Spinal cord (tissue), 10 donors: Measurements from ENCODE around the gene FMN1. TPM values are rescaled to one million over a fixed set of nuclear protein-coding genes. Genes with fewer than 3 reads are reported as not detected.

Experiments used
- DNase-seq, 6 donors: peaks; one replicate each; pipeline versions ENCODE4 v3.0.0 to v3.0.0-alpha.2; 2013 to 2015; ENCODE audit warnings: low spot score in 6 of 6, low read depth in 4 of 6
- H3K27ac ChIP-seq: one replicate; pipeline ENCODE4 v1.5.1; 2013; ENCODE audit warnings: low read depth, low read length, control low read depth
- H3K27me3 ChIP-seq: one replicate; pipeline ENCODE4 v1.6.1; 2013; ENCODE audit warnings: low read length; ENCODE audit not compliant: control insufficient read depth, insufficient read depth
- H3K36me3 ChIP-seq: one replicate; pipeline ENCODE4 v1.6.1; 2013; ENCODE audit warnings: low read length; ENCODE audit not compliant: control insufficient read depth, insufficient read depth
- H3K4me1 ChIP-seq: one replicate; pipeline ENCODE4 v1.6.1; 2013; ENCODE audit warnings: low read length; ENCODE audit not compliant: control insufficient read depth, insufficient read depth
- H3K4me3 ChIP-seq: one replicate; pipeline ENCODE4 v1.5.1; 2013; ENCODE audit warnings: low read depth, low read length, control low read depth
- H3K9me3 ChIP-seq: one replicate; pipeline ENCODE4 v1.6.1; 2013; ENCODE audit warnings: low read length; ENCODE audit not compliant: control insufficient read depth, insufficient read depth
- WGBS: methylation state at CpG from one replicate; pipeline ENCODE4 v1.1.5; 2013; ENCODE audit warnings: missing lambda C conversion rate; ENCODE audit not compliant: insufficient coverage; 5-methylcytosine and 5-hydroxymethylcytosine counted together
- polyA plus RNA-seq, 2 donors: library from polyadenylated mRNA; unstranded; fragments of 120-200 nt; gene quantifications; one replicate each; pipeline ENCODE4 v1.2.1, GENCODE V29; 2013; ENCODE audit not compliant: insufficient read length in 2 of 2
- total RNA-seq, 2 donors: library from RNA; depleted of rRNA in 1 of 2; stranded (reverse); fragments of 120-200 nt in 1 of 2; fragments of >200 nt in 1 of 2; gene quantifications; one replicate each; pipeline versions ENCODE4 v1.2.3 to v1.2.4, GENCODE V29; 2013 to 2014
- donor health status: healthy.

FMN1 gene
- total and polyA plus RNA-seq, 4 donors = 1.00 to 5.7 (median 2.8) TPM

DNA sequence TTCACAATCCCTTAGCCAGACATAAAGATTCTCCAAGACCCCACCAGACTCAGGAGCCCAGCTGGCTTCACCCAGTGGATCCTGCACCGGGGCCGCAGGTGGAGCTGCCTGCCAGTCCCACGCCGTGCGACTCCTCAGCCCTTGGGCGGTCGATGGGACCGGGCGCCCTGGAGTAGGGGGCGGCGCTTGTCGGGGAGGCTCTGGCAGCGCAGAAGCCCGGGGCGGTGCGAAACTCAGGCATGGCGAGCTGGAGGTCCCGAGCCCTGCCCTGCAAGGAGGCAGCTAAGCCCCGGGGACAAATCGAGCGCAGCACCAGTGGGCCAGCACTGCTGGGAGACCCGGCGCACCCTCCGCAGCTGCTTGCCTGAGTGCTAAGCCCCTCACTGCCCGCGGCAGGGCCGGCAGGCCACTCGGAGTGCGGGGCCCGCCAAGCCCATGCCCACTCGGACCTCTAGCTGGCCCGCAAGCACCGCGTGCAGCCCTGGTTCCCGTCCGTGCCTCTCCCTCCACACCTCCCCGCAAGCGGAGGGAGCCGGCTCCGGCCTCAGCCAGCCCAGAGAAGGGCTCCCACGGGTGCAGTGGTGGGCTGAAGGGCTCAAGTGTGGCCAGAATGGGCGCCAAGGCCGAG is 175.0 kb downstream of the FMN1 start:
- no peaks in the 10 kb centered on the region for H3K27me3 ChIP-seq
- DNase-seq = no peak
- H3K27ac ChIP-seq = no peak overlapping the region

DNA sequence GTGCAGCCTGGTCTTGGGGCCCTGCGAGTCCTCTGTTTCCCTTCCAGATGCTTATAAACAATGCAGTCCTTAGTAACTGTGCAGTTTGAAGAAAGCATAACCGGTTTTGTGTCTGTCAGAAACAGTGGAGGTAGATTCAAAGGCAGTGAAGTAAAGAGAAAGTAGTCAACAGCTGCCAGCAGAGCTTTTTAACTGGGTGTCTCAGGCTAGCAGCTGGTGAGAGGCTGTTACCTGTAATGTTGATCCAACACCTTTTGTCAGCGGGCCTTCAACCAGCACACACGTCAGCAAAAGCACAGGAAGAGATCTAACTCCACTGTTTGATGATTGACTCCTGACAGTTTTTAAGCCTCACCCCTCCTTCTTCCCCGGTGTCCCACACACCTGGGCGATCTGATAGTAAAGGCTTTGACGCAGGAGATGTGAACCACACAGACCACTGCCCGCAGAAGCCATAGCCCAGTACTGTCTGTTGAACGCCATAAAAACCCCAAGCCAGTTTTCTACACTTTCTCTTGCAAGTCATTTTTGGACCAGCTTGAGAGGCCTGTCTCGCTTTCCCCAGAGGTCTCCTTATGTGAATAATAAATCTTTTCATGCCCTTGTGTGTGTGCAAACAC is 178.0 kb downstream of the FMN1 start:
- WGBS = 84% methylated on average over 7 of the region's 10 CpGs
- no peaks in the 10 kb centered on the region for H3K36me3 ChIP-seq
- H3K4me3 ChIP-seq = no peak overlapping the region
- no peaks in the 10 kb centered on the region for H3K27me3 ChIP-seq
- no peak overlapping the region for H3K27ac ChIP-seq
- no peaks in the 10 kb centered on the region for H3K9me3 ChIP-seq
- no peaks in the 10 kb centered on the region for H3K4me1 ChIP-seq
- DNase-seq = no peak

More for the DNA sequence above, 175.0 kb downstream of the FMN1 start:
- Histone ChIP-seq H3K36me3 (no peaks in the 10 kb centered on the region), H3K9me3 (no peaks in the 10 kb centered on the region), H3K4me1 (peaks cover 5% of the 10 kb centered on the region), H3K4me3 (no peak overlapping the region)
- WGBS = 95% methylated on average over 39 of the region's 43 CpGs

- no peaks in the 10 kb centered on the region for H3K36me3 ChIP-seq
- no peak overlapping the region for H3K27ac ChIP-seq
- H3K27me3 ChIP-seq = no peaks in the 10 kb centered on the region
- no peak overlapping the region for H3K4me3 ChIP-seq
- H3K4me1 ChIP-seq = no peaks in the 10 kb centered on the region
- no peaks in the 10 kb centered on the region for H3K9me3 ChIP-seq
- DNase-seq = no peak
- WGBS = no CpG with 5 or more reads among the region's 1 CpG
These were observed 179.9 kb downstream of the FMN1 start for GRCh38 chr15:33014586-33014985.

GRCh38 chr15:33013827-33014445 is 180.6 kb downstream of the FMN1 start:
- no peak overlapping the region for H3K27ac ChIP-seq

GRCh38 chr15:33011976-33012375 is 182.5 kb downstream of the FMN1 start:
- Histone ChIP-seq H3K27ac (no peak overlapping the region), H3K27me3 (no peaks in the 10 kb centered on the region), H3K4me1 (no peaks in the 10 kb centered on the region), H3K9me3 (no peaks in the 10 kb centered on the region), H3K36me3 (no peaks in the 10 kb centered on the region), H3K4me3 (no peak overlapping the region)
- 81% methylated on average over 2 of the region's 3 CpGs for WGBS
- no peak for DNase-seq

More at GRCh38 chr15:33013827-33014445, 180.6 kb downstream of the FMN1 start:
- no peaks in the 10 kb centered on the region for H3K27me3 ChIP-seq
- WGBS = no CpG with 5 or more reads among the region's 3 CpGs
- H3K4me3 ChIP-seq = no peak overlapping the region
- no peaks in the 10 kb centered on the region for H3K9me3 ChIP-seq
- DNase-seq = no peak
- H3K36me3 ChIP-seq = no peaks in the 10 kb centered on the region
- H3K4me1 ChIP-seq = no peaks in the 10 kb centered on the region

DNA sequence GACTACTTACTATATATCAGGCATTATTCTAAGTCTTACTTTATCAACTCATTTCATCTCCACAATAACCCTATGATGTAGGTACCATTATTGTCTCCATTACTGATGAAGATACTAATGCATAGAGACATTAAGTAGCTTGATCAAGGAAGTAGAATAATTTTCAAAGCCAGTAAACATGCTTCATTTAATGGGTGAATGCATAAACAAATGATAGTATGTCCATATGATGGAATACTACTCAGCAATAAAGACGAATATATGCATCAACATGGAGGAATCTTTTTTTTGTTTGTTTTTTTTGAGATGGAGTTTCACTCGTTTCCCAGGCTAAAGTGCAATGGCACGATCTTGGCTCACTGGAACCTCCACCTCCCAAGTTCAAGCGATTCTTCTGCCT is 184.9 kb downstream of the FMN1 start:
- H3K9me3 ChIP-seq = no peaks in the 10 kb centered on the region
- no peak for DNase-seq
- H3K4me1 ChIP-seq = no peaks in the 10 kb centered on the region
- H3K36me3 ChIP-seq = no peaks in the 10 kb centered on the region
- WGBS = no CpG with 5 or more reads among the region's 4 CpGs
- H3K27ac ChIP-seq = no peak overlapping the region
- no peaks in the 10 kb centered on the region for H3K27me3 ChIP-seq
- no peak overlapping the region for H3K4me3 ChIP-seq

- 94% methylated on average over 5 of the region's 5 CpGs for WGBS
- no peaks in the 10 kb centered on the region for H3K9me3 ChIP-seq
These were observed 185.5 kb downstream of the FMN1 start for GRCh38 chr15:33009026-33009425.

GRCh38 chr15:33008284-33008995 is 186.1 kb downstream of the FMN1 start:
- no peaks in the 10 kb centered on the region for H3K27me3 ChIP-seq
- no peak overlapping the region for H3K27ac ChIP-seq
- H3K9me3 ChIP-seq = no peaks in the 10 kb centered on the region
- no CpG with 5 or more reads among the region's 3 CpGs for WGBS
- H3K4me1 ChIP-seq = no peaks in the 10 kb centered on the region
- no peak overlapping the region for H3K4me3 ChIP-seq
- no peak for DNase-seq
- H3K36me3 ChIP-seq = no peaks in the 10 kb centered on the region

More at GRCh38 chr15:33009026-33009425, 185.5 kb downstream of the FMN1 start:
- DNase-seq = no peak
- no peaks in the 10 kb centered on the region for H3K27me3 ChIP-seq
- H3K4me3 ChIP-seq = no peak overlapping the region
- H3K4me1 ChIP-seq = no peaks in the 10 kb centered on the region
- no peak overlapping the region for H3K27ac ChIP-seq
- H3K36me3 ChIP-seq = no peaks in the 10 kb centered on the region

DNA sequence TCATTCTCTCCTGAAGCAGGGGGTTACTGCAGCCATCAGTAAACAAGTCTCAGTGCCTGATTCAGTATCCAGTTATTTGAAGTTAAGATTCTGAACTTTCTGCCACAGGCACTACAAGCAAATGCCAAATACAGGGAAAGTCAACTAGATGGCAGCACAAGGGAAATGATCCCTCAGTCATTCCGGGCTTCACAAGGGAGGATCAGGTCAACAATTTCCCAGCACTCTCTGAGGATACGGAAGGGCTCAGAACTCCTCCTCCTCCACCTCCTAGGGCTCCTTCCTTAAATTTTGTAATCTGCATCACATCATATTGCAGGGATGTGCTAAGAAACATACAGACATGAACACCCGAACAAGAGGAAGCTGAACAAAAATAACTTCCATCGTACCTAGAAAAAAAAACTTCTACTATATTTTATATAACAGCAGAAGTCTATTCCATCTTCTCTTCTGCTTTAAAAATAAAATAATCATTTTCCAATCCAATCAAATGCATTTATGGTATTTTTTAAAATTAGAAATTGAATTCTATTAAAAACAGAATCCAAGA is 187.1 kb downstream of the FMN1 start:
- peak in 2 of 6 donors; percentile 30 to 37 for DNase-seq
- H3K27me3 ChIP-seq = no peaks in the 10 kb centered on the region
- no peak overlapping the region for H3K4me3 ChIP-seq
- 25% methylated on average over 2 of the region's 4 CpGs for WGBS
- no peaks in the 10 kb centered on the region for H3K4me1 ChIP-seq
- H3K36me3 ChIP-seq = no peaks in the 10 kb centered on the region
- no peak overlapping the region for H3K27ac ChIP-seq
- no peaks in the 10 kb centered on the region for H3K9me3 ChIP-seq
